HG03060 (cell line): ENCODE measurements around the gene MGA.

Experiments
- ATAC-seq: cut with Tn5 transposase; IDR thresholded peaks from one replicate; pipeline ENCODE4 v1.9.1; 2021; ENCODE audit warnings: low read depth, moderate number of reproducible peaks; ENCODE audit not compliant: unreplicated experiment

Gene MGA

GRCh38 chr15:41660235-41661077 is at the start of gene MGA:
Gene MGA, plus strand, starts transcription at chr15:41660405.
- ATAC-seq = peak; percentile 53

GRCh38 chr15:41620536-41621199 is 39.5 kb upstream of the MGA start:
- ATAC-seq = no peak

GRCh38 chr15:41621200-41622193 is 38.7 kb upstream of the MGA start:
- ATAC-seq = no peak

- ATAC-seq = no peak
Observed at GRCh38 chr15:41622901-41623300, 37.3 kb upstream of the MGA start.

- ATAC-seq = no peak
Observed at GRCh38 chr15:41627203-41627602, 33.0 kb upstream of the MGA start.

GRCh38 chr15:41629463-41629862 is 30.7 kb upstream of the MGA start:
- ATAC-seq = no peak

- no peak for ATAC-seq
Observed at GRCh38 chr15:41629883-41630282, 30.3 kb upstream of the MGA start.

GRCh38 chr15:41630616-41631217 is 29.5 kb upstream of the MGA start:
- no peak for ATAC-seq

- ATAC-seq = no peak
Observed at GRCh38 chr15:41631880-41632470, 28.2 kb upstream of the MGA start.

GRCh38 chr15:41633609-41634008 is 26.6 kb upstream of the MGA start:
- no peak for ATAC-seq

GRCh38 chr15:41634072-41634626 is 26.1 kb upstream of the MGA start:
- ATAC-seq = no peak

GRCh38 chr15:41637086-41637485 is 23.1 kb upstream of the MGA start:
- ATAC-seq = no peak

GRCh38 chr15:41640985-41641384 is 19.2 kb upstream of the MGA start:
- ATAC-seq = no peak

- ATAC-seq = no peak
Observed at GRCh38 chr15:41647262-41647661, 12.9 kb upstream of the MGA start.

GRCh38 chr15:41648097-41648496 is 12.1 kb upstream of the MGA start:
- ATAC-seq = no peak

- no peak for ATAC-seq
Observed at GRCh38 chr15:41648770-41649169, 11.4 kb upstream of the MGA start.

GRCh38 chr15:41650806-41651205 is 9.4 kb upstream of the MGA start:
- no peak for ATAC-seq

GRCh38 chr15:41651373-41651772 is 8.8 kb upstream of the MGA start:
- ATAC-seq = no peak

GRCh38 chr15:41653760-41654159 is 6.4 kb upstream of the MGA start:
- ATAC-seq = no peak

GRCh38 chr15:41655716-41656115 is 4.5 kb upstream of the MGA start:
- no peak for ATAC-seq
